ENCODE measurements around the gene ZDHHC22.

Gene ZDHHC22

GRCh38 chr14:77130386-77130785 lies 11.2 kb downstream of the ZDHHC22 start:
- peaks cover 0 to 46% of the 10 kb centered on the region in 2 donors for H3K27me3 ChIP-seq
- H3K27ac ChIP-seq: no peak overlapping the region
- no peaks in the 10 kb centered on the region for H3K9me3 ChIP-seq
- H3K4me1 ChIP-seq: peaks cover 0 to 6% (median 1%) of the 10 kb centered on the region in 4 donors
- intact Hi-C loops (cut with DNase I; ENCODE audit: low total_unique reads): no loop called here
- no peak overlapping the region for H3K4me3 ChIP-seq
- no peaks in the 10 kb centered on the region for H3K36me3 ChIP-seq
- DNase-seq: no peak
- TF ChIP-seq CTCF (IDR thresholded peaks at IDR 0.05): no peak

DNA sequence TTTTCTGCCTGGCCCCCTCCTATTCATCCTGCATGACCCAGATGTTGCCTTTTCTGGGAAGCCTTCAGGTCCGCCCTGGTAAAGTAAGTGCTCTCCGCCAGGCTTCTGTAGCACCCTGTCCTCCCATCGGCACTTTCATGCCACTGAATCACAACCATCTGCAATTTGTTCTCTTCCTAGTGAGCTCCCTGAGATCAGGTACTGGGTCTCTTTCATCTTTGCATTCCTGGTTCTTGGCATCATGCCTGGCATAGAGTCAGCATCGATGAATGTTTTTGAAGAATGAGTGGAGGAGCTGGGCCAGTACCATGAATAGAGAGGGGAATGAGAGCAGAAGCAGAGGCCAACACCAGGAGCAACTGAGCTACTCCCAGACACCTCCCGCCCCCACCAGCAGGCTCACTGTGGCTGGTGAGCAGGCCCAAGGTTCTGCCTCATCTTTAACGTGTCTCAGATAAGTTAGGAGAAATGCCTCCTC lies 13.1 kb downstream of the ZDHHC22 start:
- TF ChIP-seq CTCF (IDR thresholded peaks at IDR 0.05): no peak
- peaks cover 0 to 29% of the 10 kb centered on the region in 2 donors for H3K27me3 ChIP-seq
- H3K4me1 ChIP-seq: peaks cover 0 to 21% (median 14%) of the 10 kb centered on the region in 4 donors
- H3K9me3 ChIP-seq: no peaks in the 10 kb centered on the region
- intact Hi-C loops (cut with DNase I; ENCODE audit: low total_unique reads): no loop called here
- DNase-seq: no peak
- H3K4me3 ChIP-seq: no peak overlapping the region
- H3K27ac ChIP-seq: no peak overlapping the region
- no peaks in the 10 kb centered on the region for H3K36me3 ChIP-seq

- DNase-seq: no peak
- Histone ChIP-seq H3K27me3 (peaks cover 0 to 12% of the 10 kb centered on the region in 2 donors), H3K27ac (no peak overlapping the region), H3K4me3 (no peak overlapping the region), H3K36me3 (peaks cover 0 to 4% (median under 1%) of the 10 kb centered on the region in 3 donors), H3K9me3 (no peaks in the 10 kb centered on the region), H3K4me1 (peaks cover 0 to 25% (median 15%) of the 10 kb centered on the region in 4 donors)
- intact Hi-C loops (cut with DNase I; ENCODE audit: low total_unique reads): no loop called here
- no peak for TF ChIP-seq CTCF (IDR thresholded peaks at IDR 0.05)
Measured at GRCh38 chr14:77126461-77126990, 15.1 kb downstream of the ZDHHC22 start.

GRCh38 chr14:77125823-77126325 lies 15.7 kb downstream of the ZDHHC22 start:
- no peaks in the 10 kb centered on the region for H3K9me3 ChIP-seq
- TF ChIP-seq CTCF (IDR thresholded peaks at IDR 0.05): no peak
- H3K36me3 ChIP-seq: peaks cover 0 to 10% (median 7%) of the 10 kb centered on the region in 3 donors
- H3K4me1 ChIP-seq: peaks cover 0 to 25% (median 15%) of the 10 kb centered on the region in 4 donors
- peaks cover 0 to 10% of the 10 kb centered on the region in 2 donors for H3K27me3 ChIP-seq
- H3K27ac ChIP-seq: no peak overlapping the region
- no peak overlapping the region for H3K4me3 ChIP-seq
- intact Hi-C loops (cut with DNase I; ENCODE audit: low total_unique reads): no loop called here
- DNase-seq: no peak

GRCh38 chr14:77125281-77125801 lies 16.2 kb downstream of the ZDHHC22 start:
- Histone ChIP-seq H3K27me3 (peaks cover 0 to 6% of the 10 kb centered on the region in 2 donors), H3K4me3 (peak overlapping the region; percentile 46 to 56), H3K27ac (no peak overlapping the region), H3K36me3 (peaks cover 0 to 11% (median 10%) of the 10 kb centered on the region in 3 donors), H3K9me3 (no peaks in the 10 kb centered on the region), H3K4me1 (peaks cover 0 to 25% (median 15%) of the 10 kb centered on the region in 4 donors)
- intact Hi-C loops (cut with DNase I; ENCODE audit: low total_unique reads): no loop called here
- no peak for TF ChIP-seq CTCF (IDR thresholded peaks at IDR 0.05)
- DNase-seq: no peak
